ENCODE results near the gene VPS29. TPM values are rescaled to one million over a fixed set of nuclear protein-coding genes. Genes with fewer than 3 reads are reported as not detected.

Gene VPS29
- total and polyA plus RNA-seq, 9 of the 15 experiments (the other 6 are each of a cell fraction or from before 2014, with no cell fraction given): 85.8 to 638 (median 272) TPM

DNA sequence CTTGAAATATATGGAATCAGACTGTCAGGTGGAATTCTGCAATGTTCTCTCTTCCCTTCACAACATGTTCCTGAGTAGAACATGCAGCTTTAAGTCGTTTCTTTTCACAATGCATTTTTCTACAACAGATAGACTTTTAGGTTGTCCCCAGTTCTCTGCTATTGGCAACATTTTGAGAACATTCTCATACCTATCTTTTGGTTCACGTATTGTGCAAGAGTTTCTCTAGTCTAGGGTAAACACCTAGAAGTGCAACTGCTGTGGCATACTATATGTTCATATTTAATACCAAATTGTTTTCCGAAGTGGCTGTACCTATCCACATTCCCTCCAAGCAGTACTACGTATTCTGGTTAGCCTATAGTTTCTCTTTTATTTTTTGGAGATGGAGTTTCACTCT is 49.1 kb upstream of the VPS29 start:
- 92% methylated on average over 4 of the region's 4 CpGs for WGBS (ENCODE audit: insufficient coverage, low coverage, missing lambda C conversion rate)
- no peak for FAIRE-seq
- no peaks in the 10 kb centered on the region for H3K9me1 ChIP-seq (ENCODE audit: control insufficient read depth, insufficient read depth, low read length)

More for the DNA sequence above, 49.1 kb upstream of the VPS29 start:
- no peaks in the 10 kb centered on the region for H4K20me1 ChIP-seq (replicated peaks; ENCODE audit: control insufficient read depth, insufficient read depth, low read length)
- no peak overlapping the region for H3K27ac ChIP-seq (ENCODE audit: extremely low read depth, low read depth, low read length)
- no peak overlapping the region for H3K4me3 ChIP-seq
- H2AFZ ChIP-seq (ENCODE audit: low read depth, low read length): no peak overlapping the region
- no peak for ATAC-seq
- CTCF ChIA-PET (ENCODE audit: low intra/inter-chr PET ratio): interaction anchor here (3.0 kb wide), 1 partner anchor 50 kb away, joined by 15 read pairs; no protein-coding TSS in a partner anchor
- no peak overlapping the region for H3K9ac ChIP-seq (ENCODE audit: insufficient read depth in 1 of 2, low read depth in 2 of 2, low read length in 2 of 2)
- in situ Hi-C loops (cut with MboI) (no loop called here), intact Hi-C loops (cut with micrococcal nuclease) (loop anchor here (10.0 kb wide), 1 partner anchor 334 kb away; no protein-coding TSS in a partner anchor)
- peaks cover 51% of the 10 kb centered on the region for H3K36me3 ChIP-seq (ENCODE audit: control insufficient read depth, insufficient read depth, low read length)
- POLR2A ChIA-PET: no interaction called here
- TF ChIP-seq FUS (optimal IDR thresholded peaks at IDR 0.05; ENCODE audit: low read depth, low read length): no peak
- TF ChIP-seq POLR2AphosphoS2 (IDR thresholded peaks at IDR 0.05; ENCODE audit: low read length): no peak
- TF ChIP-seq, protein P1, sequence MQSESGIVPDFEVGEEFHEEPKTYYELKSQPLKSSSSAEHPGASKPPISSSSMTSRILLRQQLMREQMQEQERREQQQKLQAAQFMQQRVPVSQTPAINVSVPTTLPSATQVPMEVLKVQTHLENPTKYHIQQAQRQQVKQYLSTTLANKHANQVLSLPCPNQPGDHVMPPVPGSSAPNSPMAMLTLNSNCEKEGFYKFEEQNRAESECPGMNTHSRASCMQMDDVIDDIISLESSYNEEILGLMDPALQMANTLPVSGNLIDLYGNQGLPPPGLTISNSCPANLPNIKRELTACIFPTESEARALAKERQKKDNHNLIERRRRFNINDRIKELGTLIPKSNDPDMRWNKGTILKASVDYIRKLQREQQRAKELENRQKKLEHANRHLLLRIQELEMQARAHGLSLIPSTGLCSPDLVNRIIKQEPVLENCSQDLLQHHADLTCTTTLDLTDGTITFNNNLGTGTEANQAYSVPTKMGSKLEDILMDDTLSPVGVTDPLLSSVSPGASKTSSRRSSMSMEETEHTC (IDR thresholded peaks at IDR 0.05): no peak
- TF ChIP-seq CEBPB (tag; IDR thresholded peaks at IDR 0.05): peak; percentile 53
- no peak for TF ChIP-seq MEF2A (IDR thresholded peaks at IDR 0.05; ENCODE audit: control insufficient read depth, low read depth, low read length)
- TF ChIP-seq CEBPG (CRISPR knock-in tag; IDR thresholded peaks at IDR 0.05): no peak
- TF ChIP-seq CEBPG (tag; conservative IDR thresholded peaks at IDR 0.05 in 1 of 2, IDR thresholded peaks at IDR 0.05 in 1 of 2): peak in 1 of 2 experiments; percentile 8; a peak in 1 of 4 replicates
- TF ChIP-seq, protein P2, sequence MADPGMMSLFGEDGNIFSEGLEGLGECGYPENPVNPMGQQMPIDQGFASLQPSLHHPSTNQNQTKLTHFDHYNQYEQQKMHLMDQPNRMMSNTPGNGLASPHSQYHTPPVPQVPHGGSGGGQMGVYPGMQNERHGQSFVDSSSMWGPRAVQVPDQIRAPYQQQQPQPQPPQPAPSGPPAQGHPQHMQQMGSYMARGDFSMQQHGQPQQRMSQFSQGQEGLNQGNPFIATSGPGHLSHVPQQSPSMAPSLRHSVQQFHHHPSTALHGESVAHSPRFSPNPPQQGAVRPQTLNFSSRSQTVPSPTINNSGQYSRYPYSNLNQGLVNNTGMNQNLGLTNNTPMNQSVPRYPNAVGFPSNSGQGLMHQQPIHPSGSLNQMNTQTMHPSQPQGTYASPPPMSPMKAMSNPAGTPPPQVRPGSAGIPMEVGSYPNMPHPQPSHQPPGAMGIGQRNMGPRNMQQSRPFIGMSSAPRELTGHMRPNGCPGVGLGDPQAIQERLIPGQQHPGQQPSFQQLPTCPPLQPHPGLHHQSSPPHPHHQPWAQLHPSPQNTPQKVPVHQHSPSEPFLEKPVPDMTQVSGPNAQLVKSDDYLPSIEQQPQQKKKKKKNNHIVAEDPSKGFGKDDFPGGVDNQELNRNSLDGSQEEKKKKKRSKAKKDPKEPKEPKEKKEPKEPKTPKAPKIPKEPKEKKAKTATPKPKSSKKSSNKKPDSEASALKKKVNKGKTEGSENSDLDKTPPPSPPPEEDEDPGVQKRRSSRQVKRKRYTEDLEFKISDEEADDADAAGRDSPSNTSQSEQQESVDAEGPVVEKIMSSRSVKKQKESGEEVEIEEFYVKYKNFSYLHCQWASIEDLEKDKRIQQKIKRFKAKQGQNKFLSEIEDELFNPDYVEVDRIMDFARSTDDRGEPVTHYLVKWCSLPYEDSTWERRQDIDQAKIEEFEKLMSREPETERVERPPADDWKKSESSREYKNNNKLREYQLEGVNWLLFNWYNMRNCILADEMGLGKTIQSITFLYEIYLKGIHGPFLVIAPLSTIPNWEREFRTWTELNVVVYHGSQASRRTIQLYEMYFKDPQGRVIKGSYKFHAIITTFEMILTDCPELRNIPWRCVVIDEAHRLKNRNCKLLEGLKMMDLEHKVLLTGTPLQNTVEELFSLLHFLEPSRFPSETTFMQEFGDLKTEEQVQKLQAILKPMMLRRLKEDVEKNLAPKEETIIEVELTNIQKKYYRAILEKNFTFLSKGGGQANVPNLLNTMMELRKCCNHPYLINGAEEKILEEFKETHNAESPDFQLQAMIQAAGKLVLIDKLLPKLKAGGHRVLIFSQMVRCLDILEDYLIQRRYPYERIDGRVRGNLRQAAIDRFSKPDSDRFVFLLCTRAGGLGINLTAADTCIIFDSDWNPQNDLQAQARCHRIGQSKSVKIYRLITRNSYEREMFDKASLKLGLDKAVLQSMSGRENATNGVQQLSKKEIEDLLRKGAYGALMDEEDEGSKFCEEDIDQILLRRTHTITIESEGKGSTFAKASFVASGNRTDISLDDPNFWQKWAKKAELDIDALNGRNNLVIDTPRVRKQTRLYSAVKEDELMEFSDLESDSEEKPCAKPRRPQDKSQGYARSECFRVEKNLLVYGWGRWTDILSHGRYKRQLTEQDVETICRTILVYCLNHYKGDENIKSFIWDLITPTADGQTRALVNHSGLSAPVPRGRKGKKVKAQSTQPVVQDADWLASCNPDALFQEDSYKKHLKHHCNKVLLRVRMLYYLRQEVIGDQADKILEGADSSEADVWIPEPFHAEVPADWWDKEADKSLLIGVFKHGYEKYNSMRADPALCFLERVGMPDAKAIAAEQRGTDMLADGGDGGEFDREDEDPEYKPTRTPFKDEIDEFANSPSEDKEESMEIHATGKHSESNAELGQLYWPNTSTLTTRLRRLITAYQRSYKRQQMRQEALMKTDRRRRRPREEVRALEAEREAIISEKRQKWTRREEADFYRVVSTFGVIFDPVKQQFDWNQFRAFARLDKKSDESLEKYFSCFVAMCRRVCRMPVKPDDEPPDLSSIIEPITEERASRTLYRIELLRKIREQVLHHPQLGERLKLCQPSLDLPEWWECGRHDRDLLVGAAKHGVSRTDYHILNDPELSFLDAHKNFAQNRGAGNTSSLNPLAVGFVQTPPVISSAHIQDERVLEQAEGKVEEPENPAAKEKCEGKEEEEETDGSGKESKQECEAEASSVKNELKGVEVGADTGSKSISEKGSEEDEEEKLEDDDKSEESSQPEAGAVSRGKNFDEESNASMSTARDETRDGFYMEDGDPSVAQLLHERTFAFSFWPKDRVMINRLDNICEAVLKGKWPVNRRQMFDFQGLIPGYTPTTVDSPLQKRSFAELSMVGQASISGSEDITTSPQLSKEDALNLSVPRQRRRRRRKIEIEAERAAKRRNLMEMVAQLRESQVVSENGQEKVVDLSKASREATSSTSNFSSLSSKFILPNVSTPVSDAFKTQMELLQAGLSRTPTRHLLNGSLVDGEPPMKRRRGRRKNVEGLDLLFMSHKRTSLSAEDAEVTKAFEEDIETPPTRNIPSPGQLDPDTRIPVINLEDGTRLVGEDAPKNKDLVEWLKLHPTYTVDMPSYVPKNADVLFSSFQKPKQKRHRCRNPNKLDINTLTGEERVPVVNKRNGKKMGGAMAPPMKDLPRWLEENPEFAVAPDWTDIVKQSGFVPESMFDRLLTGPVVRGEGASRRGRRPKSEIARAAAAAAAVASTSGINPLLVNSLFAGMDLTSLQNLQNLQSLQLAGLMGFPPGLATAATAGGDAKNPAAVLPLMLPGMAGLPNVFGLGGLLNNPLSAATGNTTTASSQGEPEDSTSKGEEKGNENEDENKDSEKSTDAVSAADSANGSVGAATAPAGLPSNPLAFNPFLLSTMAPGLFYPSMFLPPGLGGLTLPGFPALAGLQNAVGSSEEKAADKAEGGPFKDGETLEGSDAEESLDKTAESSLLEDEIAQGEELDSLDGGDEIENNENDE (IDR thresholded peaks at IDR 0.05; ENCODE audit: low read depth, low read length): no peak
- TF ChIP-seq PHB (CRISPR knock-in tag; IDR thresholded peaks at IDR 0.05): no peak
- peaks cover 66% of the 10 kb centered on the region for H3K79me2 ChIP-seq (ENCODE audit: control insufficient read depth, insufficient read depth, low read length)
- H3K9me3 ChIP-seq (replicated peaks; ENCODE audit: control insufficient read depth, insufficient read depth, low read depth, low read length): no peaks in the 10 kb centered on the region
- no peak for DNase-seq (ENCODE audit: extremely low read depth in 1 of 4, low spot score in 3 of 4)
- H3K27me3 ChIP-seq (ENCODE audit: control insufficient read depth in 2 of 2, insufficient read depth in 2 of 2, low read length in 2 of 2): no peaks in the 10 kb centered on the region
- no peak overlapping the region for H3K4me2 ChIP-seq (ENCODE audit: insufficient read depth, low read length)
- H3K4me1 ChIP-seq (replicated peaks in 1 of 2; ENCODE audit: control insufficient read depth in 2 of 2, insufficient read depth in 2 of 2, low read length in 2 of 2): peaks cover 0 to 3% of the 10 kb centered on the region in 2 experiments; a peak in 2 of 5 replicates
- no TSS peak for BruUV-seq (replicated peaks)

All from K562 (cell line).